SHP77 (cell line): ENCODE results near the gene RAB6B.

Experiments
- DNase-seq, 2 experiments: peaks; one replicate each; lab custom pipeline; 2025; lab: John Stamatoyannopoulos, UW

RAB6B gene

GRCh38 chr3:133856316-133856715 is 39.4 kb downstream of the RAB6B start:
- DNase-seq: no peak

GRCh38 chr3:133855772-133856171 is 39.9 kb downstream of the RAB6B start:
- no peak for DNase-seq

GRCh38 chr3:133855002-133855370 is 40.7 kb downstream of the RAB6B start:
- no peak for DNase-seq

- no peak for DNase-seq
These were observed 41.2 kb downstream of the RAB6B start for GRCh38 chr3:133854264-133855001.

GRCh38 chr3:133853925-133854227 is 41.8 kb downstream of the RAB6B start:
- DNase-seq: no peak

- DNase-seq: no peak
These were observed 42.4 kb downstream of the RAB6B start for GRCh38 chr3:133853063-133853924.

- no peak for DNase-seq
These were observed 43.8 kb downstream of the RAB6B start for GRCh38 chr3:133851931-133852330.

GRCh38 chr3:133851266-133851906 is 44.3 kb downstream of the RAB6B start:
- no peak for DNase-seq

GRCh38 chr3:133850034-133850433 is 45.6 kb downstream of the RAB6B start:
- no peak for DNase-seq

GRCh38 chr3:133849346-133849745 is 46.3 kb downstream of the RAB6B start:
- no peak for DNase-seq

GRCh38 chr3:133845127-133845526 is 50.6 kb downstream of the RAB6B start:
- DNase-seq: no peak

- no peak for DNase-seq
These were observed 52.0 kb downstream of the RAB6B start for GRCh38 chr3:133843634-133844033.

GRCh38 chr3:133842158-133842557 is 53.5 kb downstream of the RAB6B start:
- DNase-seq: no peak

- no peak for DNase-seq
These were observed 54.5 kb downstream of the RAB6B start for GRCh38 chr3:133841196-133841595.

GRCh38 chr3:133840767-133841166 is 54.9 kb downstream of the RAB6B start:
- no peak for DNase-seq

- no peak for DNase-seq
These were observed 55.5 kb downstream of the RAB6B start for GRCh38 chr3:133840055-133840737.

GRCh38 chr3:133838916-133839800 is 56.5 kb downstream of the RAB6B start:
- no peak for DNase-seq

GRCh38 chr3:133838296-133838789 is 57.3 kb downstream of the RAB6B start:
- DNase-seq: no peak

GRCh38 chr3:133837487-133838295 is 58.0 kb downstream of the RAB6B start:
- no peak for DNase-seq

- DNase-seq: no peak
These were observed 59.1 kb downstream of the RAB6B start for GRCh38 chr3:133836497-133837158.
